ENCODE measurements around the gene FRMD5.
"Not testable (repeated sequence)": the region's sequence is repeated elsewhere in the genome, so short reads cannot be mapped to it uniquely, and the experiment has no call there.

Gene FRMD5

DNA sequence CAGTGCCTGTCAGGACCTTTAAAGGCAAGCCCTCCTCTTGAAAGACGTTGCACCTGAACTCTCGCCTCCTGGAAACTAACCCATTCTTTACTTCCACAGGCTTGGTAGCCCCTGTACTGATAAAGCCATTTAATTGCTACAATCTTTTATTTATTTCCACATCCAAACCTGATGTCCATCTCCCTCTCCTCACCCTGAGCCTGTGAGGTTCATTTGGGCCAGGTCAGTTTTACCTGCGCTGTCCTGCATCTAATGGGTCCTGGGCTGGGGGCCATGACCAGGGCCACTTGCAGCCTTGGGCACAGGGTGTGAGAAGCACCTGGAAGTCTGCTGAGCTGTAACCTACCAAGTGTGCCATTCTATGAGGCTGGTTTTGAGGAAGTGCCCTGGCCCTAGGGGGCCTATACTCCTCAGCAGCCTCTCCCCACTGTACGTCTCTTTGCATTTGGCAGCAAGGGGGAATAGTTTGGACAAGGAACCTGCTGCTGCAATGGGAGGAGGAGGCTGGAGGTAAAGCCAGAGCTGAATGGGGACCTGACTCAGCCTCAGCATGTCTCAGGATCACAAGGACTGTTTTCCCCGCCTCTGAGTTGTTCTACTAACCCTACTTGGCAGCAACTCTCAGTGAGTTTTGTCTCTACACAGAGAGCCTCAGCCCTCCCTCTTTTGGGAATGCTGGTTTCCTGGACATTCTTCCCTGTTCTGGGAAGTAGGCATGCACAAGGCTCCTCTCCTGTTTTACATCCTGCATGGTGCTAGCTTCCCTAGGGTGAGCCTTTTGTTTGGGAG, 314.5 kb downstream of the FRMD5 start:
- no peak for DNase-seq

- no peak for DNase-seq
These were observed 315.4 kb downstream of the FRMD5 start for GRCh38 chr15:43879386-43880355.

DNA sequence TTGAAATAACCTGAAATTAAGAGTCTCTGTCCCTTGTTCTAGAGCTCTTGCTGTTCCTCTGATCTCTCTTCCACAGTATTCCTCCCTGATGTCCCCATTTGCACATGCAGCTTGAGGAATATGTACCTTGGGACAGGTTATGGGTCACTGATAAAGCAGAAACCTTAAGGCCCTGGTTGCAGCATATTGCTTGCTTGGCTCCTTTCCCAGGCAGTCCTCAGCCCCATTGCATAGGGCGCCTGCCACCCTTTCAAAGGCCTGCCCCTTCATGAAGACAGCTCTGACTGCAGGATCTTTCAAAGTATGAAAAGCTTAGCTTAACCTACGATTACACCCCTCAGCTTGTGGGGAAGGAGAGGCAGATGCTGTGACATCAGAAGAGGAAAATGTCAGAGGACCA, 316.6 kb downstream of the FRMD5 start:
- no peak for DNase-seq

GRCh38 chr15:43877371-43877770, 317.7 kb downstream of the FRMD5 start:
- DNase-seq = no peak

DNA sequence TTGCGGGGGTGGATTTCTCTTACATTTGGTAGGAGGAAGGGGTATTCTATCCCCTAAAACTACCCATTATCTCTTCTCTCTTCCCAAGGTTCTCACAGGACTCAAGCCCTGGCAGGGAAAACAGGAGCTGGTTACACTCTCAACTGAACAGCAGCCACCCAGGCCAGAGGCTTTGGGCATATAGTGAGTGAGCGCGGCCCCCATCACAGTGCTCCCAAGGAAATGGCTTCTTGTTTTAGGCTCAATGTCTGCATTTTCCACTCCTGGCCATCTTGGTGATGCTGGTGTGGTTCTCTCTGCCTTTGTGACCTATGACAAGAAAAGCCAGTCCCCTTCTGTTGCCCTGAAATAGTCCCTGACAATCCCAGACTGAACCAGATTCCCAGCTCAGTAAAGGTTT, 318.2 kb downstream of the FRMD5 start:
- DNase-seq = no peak

- no peak for DNase-seq
These were observed 321.4 kb downstream of the FRMD5 start for GRCh38 chr15:43873651-43874050.

DNA sequence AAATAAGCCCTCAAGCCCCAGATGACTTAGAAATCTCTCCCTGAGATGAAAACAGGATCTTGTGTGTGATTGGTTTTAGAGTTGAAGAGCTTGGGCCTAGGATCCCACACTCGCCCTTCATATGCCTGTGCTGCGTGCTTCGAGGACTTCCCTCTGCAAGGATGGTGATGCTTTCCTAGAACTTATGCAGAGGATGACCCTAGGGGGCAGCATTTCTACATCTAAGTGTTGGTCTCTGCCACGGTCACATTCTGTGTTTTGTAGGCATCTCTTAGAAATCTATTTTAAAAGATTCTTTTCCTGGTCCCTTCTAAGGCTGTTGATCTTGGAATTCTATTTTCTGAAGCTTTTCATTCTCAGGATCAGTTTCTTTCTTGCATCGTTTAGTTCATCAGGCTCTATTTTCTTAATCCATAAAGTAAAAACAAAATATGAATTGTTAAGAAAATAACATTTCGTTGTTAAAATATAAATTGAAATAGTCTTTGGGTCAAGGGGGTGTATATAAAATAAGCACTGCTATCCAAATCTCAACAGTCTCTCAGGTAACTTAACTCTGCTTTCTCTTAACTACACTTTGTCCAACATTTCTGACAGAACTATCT, 322.6 kb downstream of the FRMD5 start:
- peak; percentile 62 for DNase-seq

DNA sequence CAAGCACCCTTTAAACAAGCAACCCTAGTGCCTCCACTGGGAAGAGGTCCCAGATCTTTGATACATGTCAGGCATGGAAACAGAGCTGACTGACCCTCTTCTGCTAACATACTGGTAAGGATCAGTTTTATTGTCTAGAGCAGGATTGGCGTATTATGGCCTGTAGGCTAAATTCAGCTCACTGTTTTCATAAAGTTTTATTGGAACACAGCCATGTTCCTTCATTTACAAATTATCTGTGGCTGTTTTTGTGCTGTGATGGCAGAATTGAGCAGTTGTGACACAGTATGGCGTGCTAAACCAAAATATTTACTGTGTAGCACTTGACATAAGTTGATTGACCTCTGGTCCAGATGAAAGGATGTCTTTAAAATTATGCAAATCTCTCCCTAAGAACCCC, 323.2 kb downstream of the FRMD5 start:
- no peak for DNase-seq

- no peak for DNase-seq
These were observed 326.7 kb downstream of the FRMD5 start for GRCh38 chr15:43868406-43868805.

GRCh38 chr15:43867096-43867495, 328.0 kb downstream of the FRMD5 start:
- no peak for DNase-seq

DNA sequence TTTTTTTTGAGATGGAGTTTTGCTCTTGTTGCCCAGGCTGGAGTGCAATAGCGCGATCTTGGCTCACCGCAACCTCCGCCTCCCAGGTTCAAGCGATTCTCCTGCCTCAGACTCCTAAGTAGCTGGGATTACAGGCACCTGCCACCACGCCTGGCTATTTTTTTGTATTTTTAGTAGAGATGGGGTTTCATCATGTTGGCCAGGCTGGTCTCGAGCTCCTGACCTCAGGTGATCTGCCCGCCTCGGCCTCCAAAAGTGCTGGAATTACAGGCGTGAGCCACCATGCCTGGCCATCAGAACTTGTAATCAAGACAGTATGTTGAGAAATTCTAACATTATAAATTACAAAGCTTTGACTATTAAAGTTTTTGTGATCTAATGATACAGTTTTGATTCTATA, 328.4 kb downstream of the FRMD5 start:
- DNase-seq = not testable (repeated sequence)

- DNase-seq = no peak
These were observed 335.5 kb downstream of the FRMD5 start for GRCh38 chr15:43859546-43859945.

DNA sequence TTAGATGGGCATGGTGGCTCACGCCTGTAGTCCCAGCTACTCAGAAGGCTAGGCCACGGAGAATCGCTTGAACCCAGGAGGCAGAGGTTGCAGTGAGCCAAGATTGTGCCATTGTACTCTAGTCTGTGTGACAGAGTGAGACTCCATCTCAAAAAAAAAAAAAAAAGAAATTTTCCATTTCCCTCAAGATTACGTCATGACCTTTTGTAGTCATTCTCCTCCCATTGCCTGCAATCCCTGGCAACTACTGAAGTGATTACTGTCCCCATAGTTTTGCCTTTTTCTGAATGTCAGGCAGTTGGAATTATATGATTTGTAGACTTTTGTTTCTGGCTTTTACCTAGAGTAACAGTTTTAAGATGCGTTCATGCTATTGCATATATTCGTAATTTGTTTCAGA, 340.3 kb downstream of the FRMD5 start:
- DNase-seq = no peak

DNA sequence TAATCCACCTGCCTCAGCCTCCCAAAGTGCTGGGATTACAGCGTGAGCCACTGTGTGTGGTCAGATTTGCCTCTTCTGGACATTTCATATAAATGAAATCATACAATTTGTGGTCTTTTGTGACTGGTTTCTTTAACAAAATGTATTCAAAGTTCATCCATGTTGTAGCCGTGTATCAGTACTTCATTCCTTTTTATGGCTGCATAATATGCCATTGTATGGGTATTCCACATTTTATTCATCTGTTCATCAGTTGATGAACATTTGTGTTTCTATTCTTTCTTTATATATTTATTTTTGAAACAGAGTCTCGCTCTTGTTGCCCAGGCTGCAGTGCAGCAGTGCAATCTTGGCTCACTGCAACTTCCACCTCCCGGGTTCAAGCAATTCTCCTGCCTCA, 342.5 kb downstream of the FRMD5 start:
- DNase-seq = no peak

GRCh38 chr15:43851251-43851650, 343.8 kb downstream of the FRMD5 start:
- DNase-seq = no peak

- DNase-seq = no peak
These were observed 349.6 kb downstream of the FRMD5 start for GRCh38 chr15:43845421-43845820.

- DNase-seq = not testable (repeated sequence)
These were observed 362.6 kb downstream of the FRMD5 start for GRCh38 chr15:43832485-43832884.

- DNase-seq = not testable (repeated sequence)
These were observed 363.5 kb downstream of the FRMD5 start for GRCh38 chr15:43831519-43832052.

GRCh38 chr15:43830691-43831275, 364.3 kb downstream of the FRMD5 start:
- not testable (repeated sequence) for DNase-seq

- DNase-seq = not testable (repeated sequence)
These were observed 365.0 kb downstream of the FRMD5 start for GRCh38 chr15:43829951-43830540.

DNA sequence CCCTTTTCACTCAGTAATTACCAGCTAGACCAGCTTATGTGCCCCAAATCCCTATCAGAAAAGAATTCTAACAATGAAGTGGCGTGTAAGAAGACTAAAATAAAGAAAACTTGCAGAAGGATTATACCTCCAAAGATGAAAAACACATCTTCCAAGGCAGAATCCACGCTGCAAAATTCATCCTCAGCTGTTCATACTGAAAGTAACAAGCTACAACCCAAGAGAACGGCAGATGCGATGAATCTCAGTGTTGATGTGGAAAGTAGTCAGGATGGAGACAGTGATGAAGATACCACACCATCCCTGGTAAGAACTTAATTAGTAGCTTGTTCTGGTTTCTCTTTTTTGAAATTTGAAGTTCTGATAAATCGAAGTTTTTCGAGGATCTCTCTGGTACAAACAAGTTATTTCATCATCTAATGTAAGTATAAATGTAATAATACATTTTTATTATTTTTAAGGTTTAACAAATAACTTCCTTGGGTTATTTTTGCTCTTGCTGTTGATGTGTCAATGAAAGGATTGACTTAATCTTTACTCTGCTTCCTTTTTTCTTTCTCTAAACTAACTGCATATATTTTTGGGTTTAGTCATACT, 366.9 kb downstream of the FRMD5 start:
- no peak for DNase-seq

All from NCI-H2171 (cell line).